Measurements from ENCODE around the gene RUNX2. TPM values are rescaled to one million over a fixed set of nuclear protein-coding genes. Genes with fewer than 3 reads are reported as not detected.

Gene RUNX2
- total and polyA plus RNA-seq, 2 of the 8 experiments (the other 6 are each of a cell fraction or from before 2014, with no cell fraction given) = 0.26 to 1.2 TPM

DNA sequence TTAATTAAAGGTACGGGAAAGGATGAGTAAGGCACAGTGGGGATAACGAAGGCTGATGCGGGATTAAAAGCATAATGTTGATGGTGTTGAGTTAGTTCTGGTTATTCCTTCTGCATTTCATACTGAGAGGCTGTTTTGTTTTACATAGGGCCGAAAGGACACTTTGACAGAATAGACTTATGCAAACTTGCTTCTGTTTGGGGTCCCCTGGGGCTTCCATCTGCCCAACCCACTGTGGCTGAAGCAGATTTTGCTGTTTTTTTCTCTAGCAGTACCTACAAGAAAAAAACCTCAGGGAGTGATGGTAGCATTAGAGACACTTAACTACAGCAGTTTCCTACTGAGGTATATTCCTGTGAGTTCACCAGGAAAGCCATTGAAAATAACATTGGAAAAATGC lies 185.7 kb downstream of the RUNX2 start (continued):
- TF ChIP-seq, protein P1, sequence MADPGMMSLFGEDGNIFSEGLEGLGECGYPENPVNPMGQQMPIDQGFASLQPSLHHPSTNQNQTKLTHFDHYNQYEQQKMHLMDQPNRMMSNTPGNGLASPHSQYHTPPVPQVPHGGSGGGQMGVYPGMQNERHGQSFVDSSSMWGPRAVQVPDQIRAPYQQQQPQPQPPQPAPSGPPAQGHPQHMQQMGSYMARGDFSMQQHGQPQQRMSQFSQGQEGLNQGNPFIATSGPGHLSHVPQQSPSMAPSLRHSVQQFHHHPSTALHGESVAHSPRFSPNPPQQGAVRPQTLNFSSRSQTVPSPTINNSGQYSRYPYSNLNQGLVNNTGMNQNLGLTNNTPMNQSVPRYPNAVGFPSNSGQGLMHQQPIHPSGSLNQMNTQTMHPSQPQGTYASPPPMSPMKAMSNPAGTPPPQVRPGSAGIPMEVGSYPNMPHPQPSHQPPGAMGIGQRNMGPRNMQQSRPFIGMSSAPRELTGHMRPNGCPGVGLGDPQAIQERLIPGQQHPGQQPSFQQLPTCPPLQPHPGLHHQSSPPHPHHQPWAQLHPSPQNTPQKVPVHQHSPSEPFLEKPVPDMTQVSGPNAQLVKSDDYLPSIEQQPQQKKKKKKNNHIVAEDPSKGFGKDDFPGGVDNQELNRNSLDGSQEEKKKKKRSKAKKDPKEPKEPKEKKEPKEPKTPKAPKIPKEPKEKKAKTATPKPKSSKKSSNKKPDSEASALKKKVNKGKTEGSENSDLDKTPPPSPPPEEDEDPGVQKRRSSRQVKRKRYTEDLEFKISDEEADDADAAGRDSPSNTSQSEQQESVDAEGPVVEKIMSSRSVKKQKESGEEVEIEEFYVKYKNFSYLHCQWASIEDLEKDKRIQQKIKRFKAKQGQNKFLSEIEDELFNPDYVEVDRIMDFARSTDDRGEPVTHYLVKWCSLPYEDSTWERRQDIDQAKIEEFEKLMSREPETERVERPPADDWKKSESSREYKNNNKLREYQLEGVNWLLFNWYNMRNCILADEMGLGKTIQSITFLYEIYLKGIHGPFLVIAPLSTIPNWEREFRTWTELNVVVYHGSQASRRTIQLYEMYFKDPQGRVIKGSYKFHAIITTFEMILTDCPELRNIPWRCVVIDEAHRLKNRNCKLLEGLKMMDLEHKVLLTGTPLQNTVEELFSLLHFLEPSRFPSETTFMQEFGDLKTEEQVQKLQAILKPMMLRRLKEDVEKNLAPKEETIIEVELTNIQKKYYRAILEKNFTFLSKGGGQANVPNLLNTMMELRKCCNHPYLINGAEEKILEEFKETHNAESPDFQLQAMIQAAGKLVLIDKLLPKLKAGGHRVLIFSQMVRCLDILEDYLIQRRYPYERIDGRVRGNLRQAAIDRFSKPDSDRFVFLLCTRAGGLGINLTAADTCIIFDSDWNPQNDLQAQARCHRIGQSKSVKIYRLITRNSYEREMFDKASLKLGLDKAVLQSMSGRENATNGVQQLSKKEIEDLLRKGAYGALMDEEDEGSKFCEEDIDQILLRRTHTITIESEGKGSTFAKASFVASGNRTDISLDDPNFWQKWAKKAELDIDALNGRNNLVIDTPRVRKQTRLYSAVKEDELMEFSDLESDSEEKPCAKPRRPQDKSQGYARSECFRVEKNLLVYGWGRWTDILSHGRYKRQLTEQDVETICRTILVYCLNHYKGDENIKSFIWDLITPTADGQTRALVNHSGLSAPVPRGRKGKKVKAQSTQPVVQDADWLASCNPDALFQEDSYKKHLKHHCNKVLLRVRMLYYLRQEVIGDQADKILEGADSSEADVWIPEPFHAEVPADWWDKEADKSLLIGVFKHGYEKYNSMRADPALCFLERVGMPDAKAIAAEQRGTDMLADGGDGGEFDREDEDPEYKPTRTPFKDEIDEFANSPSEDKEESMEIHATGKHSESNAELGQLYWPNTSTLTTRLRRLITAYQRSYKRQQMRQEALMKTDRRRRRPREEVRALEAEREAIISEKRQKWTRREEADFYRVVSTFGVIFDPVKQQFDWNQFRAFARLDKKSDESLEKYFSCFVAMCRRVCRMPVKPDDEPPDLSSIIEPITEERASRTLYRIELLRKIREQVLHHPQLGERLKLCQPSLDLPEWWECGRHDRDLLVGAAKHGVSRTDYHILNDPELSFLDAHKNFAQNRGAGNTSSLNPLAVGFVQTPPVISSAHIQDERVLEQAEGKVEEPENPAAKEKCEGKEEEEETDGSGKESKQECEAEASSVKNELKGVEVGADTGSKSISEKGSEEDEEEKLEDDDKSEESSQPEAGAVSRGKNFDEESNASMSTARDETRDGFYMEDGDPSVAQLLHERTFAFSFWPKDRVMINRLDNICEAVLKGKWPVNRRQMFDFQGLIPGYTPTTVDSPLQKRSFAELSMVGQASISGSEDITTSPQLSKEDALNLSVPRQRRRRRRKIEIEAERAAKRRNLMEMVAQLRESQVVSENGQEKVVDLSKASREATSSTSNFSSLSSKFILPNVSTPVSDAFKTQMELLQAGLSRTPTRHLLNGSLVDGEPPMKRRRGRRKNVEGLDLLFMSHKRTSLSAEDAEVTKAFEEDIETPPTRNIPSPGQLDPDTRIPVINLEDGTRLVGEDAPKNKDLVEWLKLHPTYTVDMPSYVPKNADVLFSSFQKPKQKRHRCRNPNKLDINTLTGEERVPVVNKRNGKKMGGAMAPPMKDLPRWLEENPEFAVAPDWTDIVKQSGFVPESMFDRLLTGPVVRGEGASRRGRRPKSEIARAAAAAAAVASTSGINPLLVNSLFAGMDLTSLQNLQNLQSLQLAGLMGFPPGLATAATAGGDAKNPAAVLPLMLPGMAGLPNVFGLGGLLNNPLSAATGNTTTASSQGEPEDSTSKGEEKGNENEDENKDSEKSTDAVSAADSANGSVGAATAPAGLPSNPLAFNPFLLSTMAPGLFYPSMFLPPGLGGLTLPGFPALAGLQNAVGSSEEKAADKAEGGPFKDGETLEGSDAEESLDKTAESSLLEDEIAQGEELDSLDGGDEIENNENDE (IDR thresholded peaks at IDR 0.05; ENCODE audit: insufficient replicate concordance, low read length) = no peak
- TF ChIP-seq BCL11A (IDR thresholded peaks at IDR 0.05; ENCODE audit: low read depth in 2 of 2, low read length in 2 of 2) = no peak
- TF ChIP-seq BRCA1 (IDR thresholded peaks at IDR 0.05; ENCODE audit: low read depth, low read length) = no peak
- no peak for TF ChIP-seq JUND (IDR thresholded peaks at IDR 0.05; ENCODE audit: low read length)
- TF ChIP-seq HDAC6 (IDR thresholded peaks at IDR 0.05; ENCODE audit: low read depth, low read length) = no peak

Measured in H1 (cell line).